ENCODE data around the gene MYBPH. TPM values are rescaled to one million over a fixed set of nuclear protein-coding genes. Genes with fewer than 3 reads are reported as not detected.

Gene MYBPH
- total RNA-seq, 3 donors from 2014 or later: not detected

DNA sequence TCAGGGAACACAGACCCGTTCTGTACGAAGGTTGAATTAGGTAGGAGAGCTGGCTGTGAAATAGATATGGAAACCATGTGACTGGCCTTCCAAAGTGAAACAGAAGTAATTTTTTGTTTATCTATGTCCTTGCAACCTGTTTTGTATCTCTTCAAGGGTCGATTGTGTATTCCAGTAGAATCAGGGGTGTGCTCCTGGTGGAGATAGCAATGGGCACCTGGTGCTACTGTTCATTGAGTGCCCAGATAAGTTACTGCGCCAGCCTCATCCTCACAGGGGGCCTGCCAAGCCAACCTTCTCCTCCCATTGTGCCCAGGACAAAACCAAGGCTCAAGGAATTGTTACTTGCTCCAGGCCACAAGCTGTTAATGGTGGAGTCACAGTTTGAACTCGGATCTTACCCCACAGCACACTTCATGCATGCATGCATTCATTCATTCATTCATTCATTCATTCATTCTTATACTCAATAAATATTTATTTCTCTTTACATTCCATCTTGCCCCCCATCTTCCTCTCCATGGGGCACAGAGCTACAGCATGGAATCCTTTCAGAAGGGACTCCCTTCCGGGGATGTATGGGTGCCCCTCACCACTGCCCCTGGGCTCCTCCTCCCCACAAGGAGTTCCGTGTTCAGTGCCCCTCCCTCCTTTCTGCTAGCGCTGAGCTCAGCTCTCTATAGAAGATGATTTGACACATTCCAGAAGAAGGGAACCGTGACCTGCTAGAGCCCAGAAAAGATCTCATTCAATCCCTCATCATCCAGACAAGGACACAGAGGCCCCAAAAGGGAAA lies 24.1 kb downstream of the MYBPH start:
- TF ChIP-seq, protein P1, sequence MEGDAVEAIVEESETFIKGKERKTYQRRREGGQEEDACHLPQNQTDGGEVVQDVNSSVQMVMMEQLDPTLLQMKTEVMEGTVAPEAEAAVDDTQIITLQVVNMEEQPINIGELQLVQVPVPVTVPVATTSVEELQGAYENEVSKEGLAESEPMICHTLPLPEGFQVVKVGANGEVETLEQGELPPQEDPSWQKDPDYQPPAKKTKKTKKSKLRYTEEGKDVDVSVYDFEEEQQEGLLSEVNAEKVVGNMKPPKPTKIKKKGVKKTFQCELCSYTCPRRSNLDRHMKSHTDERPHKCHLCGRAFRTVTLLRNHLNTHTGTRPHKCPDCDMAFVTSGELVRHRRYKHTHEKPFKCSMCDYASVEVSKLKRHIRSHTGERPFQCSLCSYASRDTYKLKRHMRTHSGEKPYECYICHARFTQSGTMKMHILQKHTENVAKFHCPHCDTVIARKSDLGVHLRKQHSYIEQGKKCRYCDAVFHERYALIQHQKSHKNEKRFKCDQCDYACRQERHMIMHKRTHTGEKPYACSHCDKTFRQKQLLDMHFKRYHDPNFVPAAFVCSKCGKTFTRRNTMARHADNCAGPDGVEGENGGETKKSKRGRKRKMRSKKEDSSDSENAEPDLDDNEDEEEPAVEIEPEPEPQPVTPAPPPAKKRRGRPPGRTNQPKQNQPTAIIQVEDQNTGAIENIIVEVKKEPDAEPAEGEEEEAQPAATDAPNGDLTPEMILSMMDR (IDR thresholded peaks at IDR 0.05): no peak
- Histone ChIP-seq H3K36me3 (ENCODE audit: low read depth) (no peaks in the 10 kb centered on the region), H3K4me1 (ENCODE audit: low read depth) (peaks cover 4% of the 10 kb centered on the region), H3K9me3 (no peaks in the 10 kb centered on the region), H3K4me3 (no peak overlapping the region)
- DNase-seq (no peak), ATAC-seq (no peak)
- intact Hi-C loops (cut with DNase I, micrococcal nuclease): no loop called here

DNA sequence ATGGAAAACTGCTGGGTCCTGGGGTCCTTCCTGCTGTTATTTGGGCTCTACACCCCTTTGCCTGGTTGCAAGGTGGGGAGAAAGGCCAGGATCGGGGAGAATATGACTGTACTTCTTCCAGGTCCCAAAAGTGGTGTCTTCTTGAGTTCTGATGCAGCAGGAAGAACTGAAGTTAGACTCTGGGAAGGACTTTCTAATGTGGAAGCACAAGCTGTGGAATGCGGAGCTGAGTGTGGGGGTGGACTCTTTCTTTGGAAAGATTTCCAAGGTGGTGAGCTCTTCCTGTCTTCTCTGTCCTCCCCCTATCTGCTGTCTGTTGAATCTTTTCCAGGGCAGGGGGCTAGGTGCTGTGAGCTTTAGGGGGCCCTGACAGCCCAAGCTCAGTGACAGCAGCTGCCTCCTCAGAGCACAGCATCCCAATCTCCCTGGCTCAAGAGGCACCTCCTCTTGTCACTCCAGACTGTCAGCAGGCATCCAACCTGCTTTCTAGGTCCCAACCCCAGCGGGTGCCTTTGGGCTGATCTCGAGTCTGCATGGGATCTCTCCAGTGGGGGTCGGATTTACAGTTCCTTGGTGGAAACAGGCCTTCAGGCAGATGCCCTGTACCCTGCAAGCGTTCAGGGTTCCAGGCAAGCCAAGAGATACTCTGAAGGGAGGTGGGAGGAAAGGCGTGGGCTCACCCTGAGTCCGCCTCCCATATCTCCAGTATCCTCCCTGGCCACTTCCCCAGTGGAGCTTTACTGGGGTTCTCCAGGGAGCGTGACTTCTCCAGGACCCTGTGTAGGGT lies 24.9 kb downstream of the MYBPH start:
- DNase-seq (no peak), ATAC-seq (no peak)
- TF ChIP-seq, protein P1 (IDR thresholded peaks at IDR 0.05): no peak
- Histone ChIP-seq H3K4me3 (no peak overlapping the region), H3K36me3 (ENCODE audit: low read depth) (no peaks in the 10 kb centered on the region), H3K4me1 (ENCODE audit: low read depth) (no peaks in the 10 kb centered on the region), H3K9me3 (no peaks in the 10 kb centered on the region)
- intact Hi-C loops (cut with DNase I, micrococcal nuclease): no loop called here

DNA sequence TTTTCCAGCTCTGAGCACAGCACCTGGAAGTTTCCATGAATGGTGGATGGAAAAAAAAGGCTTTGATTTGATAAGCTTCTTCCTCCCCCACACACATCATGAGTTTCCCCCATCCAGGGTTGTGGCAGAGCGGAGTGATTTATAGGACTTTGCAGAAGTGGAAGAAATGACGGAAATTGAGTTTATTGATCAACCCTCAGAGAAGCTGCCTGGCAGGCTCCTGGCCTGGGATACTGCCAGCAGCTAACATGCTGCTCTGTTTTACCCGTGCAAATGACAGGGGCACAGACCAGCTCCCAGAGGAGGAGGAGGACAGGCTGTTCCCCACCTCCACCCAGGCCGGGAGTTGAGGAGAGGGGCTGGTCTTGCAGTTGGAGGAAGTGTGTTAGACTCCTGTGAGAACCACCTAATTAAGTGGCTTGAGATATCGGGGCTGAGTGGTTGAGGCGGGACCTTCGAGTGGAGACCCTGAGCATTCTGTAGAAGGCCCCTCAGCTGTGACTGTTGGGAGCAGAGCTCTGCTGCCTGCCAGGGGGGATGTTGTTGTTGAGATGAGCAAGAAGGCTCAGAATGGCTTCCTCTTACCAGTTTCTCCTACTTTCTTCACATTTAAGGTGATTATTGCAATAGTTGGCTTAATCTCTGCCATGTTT lies 26.3 kb downstream of the MYBPH start:
- intact Hi-C loops (cut with DNase I, micrococcal nuclease): no loop called here
- DNase-seq (no peak), ATAC-seq (no peak)
- Histone ChIP-seq H3K4me3 (no peak overlapping the region), H3K4me1 (ENCODE audit: low read depth) (no peaks in the 10 kb centered on the region), H3K36me3 (ENCODE audit: low read depth) (no peaks in the 10 kb centered on the region), H3K9me3 (no peaks in the 10 kb centered on the region)
- TF ChIP-seq, protein P1 (IDR thresholded peaks at IDR 0.05): no peak

DNA sequence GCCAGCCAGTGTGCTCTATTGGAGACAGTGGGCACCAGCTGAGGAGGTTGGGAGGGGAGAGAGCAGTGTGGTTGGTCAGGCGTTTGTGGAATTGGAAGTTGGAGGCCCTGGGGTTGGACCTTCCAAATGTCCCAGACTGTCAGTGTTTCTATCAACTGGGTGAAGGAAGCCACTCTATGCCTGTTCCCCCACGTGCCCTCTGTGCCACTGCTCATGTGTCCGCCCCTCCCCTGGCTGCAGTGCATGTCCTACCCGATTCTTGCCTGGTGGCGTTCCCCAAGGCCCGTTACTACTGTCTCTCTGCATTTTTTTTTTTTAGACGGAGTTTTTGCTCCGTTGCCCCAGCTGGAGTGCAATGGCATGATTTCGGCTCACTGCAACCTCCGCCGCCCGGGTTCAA lies 27.0 kb downstream of the MYBPH start:
- Histone ChIP-seq H3K36me3 (ENCODE audit: low read depth) (no peaks in the 10 kb centered on the region), H3K4me1 (ENCODE audit: low read depth) (no peaks in the 10 kb centered on the region), H3K9me3 (no peaks in the 10 kb centered on the region), H3K4me3 (no peak overlapping the region)
- ATAC-seq: no peak
- intact Hi-C loops (cut with DNase I, micrococcal nuclease): no loop called here
- TF ChIP-seq, protein P1 (IDR thresholded peaks at IDR 0.05): no peak
- no peak for DNase-seq

DNA sequence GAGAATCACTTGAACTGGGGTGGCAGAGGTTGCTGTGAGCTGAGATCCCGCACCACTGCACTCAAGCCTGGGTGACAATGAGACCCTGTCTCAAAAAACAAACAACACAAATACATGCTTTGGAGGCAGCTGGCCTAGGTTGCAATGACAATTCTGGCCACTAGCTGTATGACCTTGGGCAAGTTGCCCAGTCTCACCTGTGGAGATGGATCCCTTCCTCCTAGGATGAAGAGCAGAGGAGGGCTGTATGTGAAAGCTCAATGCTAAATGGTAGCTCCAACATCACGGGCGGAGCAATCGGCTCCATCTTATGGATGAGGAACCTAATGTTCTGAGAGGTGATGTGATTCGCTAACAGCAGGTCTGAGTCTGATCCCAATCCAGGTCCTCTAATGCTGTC lies 27.5 kb downstream of the MYBPH start:
- intact Hi-C loops (cut with DNase I, micrococcal nuclease): no loop called here
- peak in 2 of 3 donors; percentile 43 to 46 for DNase-seq

More for the DNA sequence above, 27.5 kb downstream of the MYBPH start:
- no peaks in the 10 kb centered on the region for H3K4me1 ChIP-seq (ENCODE audit: low read depth)
- no peaks in the 10 kb centered on the region for H3K9me3 ChIP-seq
- ATAC-seq: peak; percentile 57
- no peak overlapping the region for H3K4me3 ChIP-seq
- H3K36me3 ChIP-seq (ENCODE audit: low read depth): no peaks in the 10 kb centered on the region
- TF ChIP-seq, protein P1 (IDR thresholded peaks at IDR 0.05): no peak
